Type B pancreatic cell (in vitro differentiated cells): ENCODE measurements around the gene ZDHHC22. TPM values are rescaled to one million over a fixed set of nuclear protein-coding genes. Genes with fewer than 3 reads are reported as not detected.
"Not testable (repeated sequence)": the region's sequence is repeated elsewhere in the genome, so short reads cannot be mapped to it uniquely, and the experiment has no call there.

Experiments used
- DNase-seq: peaks from one replicate; pipeline ENCODE4 v3.0.0; 2021; ENCODE audit warnings: mixed read lengths; ENCODE audit not compliant: unreplicated experiment; ENCODE audit errors: extremely low spot score
- H3K27ac Mint-ChIP-seq: 2 replicates; pipeline ENCODE4 v1.8.0; 2021; ENCODE audit warnings: mild to moderate bottlenecking, mixed read lengths
- H3K27me3 Mint-ChIP-seq: 2 replicates; pipeline ENCODE4 v1.8.0; 2021; ENCODE audit warnings: mixed read lengths
- H3K36me3 Mint-ChIP-seq: 2 replicates; pipeline ENCODE4 v1.8.0; 2021; ENCODE audit warnings: mixed read lengths
- H3K4me1 Mint-ChIP-seq: one replicate; pipeline ENCODE4 v1.8.0; 2021; ENCODE audit warnings: mixed read lengths; ENCODE audit not compliant: unreplicated experiment
- H3K4me3 Mint-ChIP-seq: 2 replicates; pipeline ENCODE4 v1.8.0; 2021; ENCODE audit warnings: mild to moderate bottlenecking, mixed read lengths
- H3K9me3 Mint-ChIP-seq: 2 replicates; pipeline ENCODE4 v1.8.0; 2021; ENCODE audit warnings: mixed read lengths
- total RNA-seq: library from RNA; stranded (reverse); gene quantifications from 2 replicates; pipeline ENCODE4 v1.2.1, GENCODE V29; 2021; ENCODE audit warnings: low replicate concordance
- TF ChIP-seq, protein P1 (sequence below): fragments of 200-600 bp; sonication (generic); conservative IDR thresholded peaks from 2 replicates; pipeline ENCODE4 v1.5.0; 2021; ENCODE audit warnings: antibody characterized with exemption, mild to moderate bottlenecking

Gene ZDHHC22
- total RNA-seq, 1 donor from 2014 or later: 0.24 TPM

DNA sequence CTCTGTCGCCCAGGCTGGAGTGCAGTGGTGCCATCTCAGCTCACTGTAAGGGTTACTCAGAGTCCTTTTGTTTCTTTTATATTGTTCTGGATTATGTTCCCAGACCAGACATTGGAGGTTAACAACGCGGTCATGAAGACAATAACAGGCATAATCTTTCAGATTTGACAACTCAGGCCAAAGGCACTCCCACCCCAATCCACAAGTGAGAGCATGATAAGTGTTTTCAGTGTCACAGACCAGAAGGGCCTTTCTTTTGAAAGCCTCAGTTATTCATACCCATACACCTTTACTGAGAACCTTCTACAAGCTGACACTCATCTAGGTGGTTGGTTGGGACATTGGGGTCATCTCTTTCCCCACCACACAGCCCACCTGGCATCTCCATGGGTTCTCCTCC is 37.1 kb upstream of the ZDHHC22 start:
- peaks cover 54% of the 10 kb centered on the region for H3K27me3 Mint-ChIP-seq
- H3K4me1 Mint-ChIP-seq: no peaks in the 10 kb centered on the region
- no peak for DNase-seq
- H3K9me3 Mint-ChIP-seq: no peaks in the 10 kb centered on the region
- TF ChIP-seq, protein P1, sequence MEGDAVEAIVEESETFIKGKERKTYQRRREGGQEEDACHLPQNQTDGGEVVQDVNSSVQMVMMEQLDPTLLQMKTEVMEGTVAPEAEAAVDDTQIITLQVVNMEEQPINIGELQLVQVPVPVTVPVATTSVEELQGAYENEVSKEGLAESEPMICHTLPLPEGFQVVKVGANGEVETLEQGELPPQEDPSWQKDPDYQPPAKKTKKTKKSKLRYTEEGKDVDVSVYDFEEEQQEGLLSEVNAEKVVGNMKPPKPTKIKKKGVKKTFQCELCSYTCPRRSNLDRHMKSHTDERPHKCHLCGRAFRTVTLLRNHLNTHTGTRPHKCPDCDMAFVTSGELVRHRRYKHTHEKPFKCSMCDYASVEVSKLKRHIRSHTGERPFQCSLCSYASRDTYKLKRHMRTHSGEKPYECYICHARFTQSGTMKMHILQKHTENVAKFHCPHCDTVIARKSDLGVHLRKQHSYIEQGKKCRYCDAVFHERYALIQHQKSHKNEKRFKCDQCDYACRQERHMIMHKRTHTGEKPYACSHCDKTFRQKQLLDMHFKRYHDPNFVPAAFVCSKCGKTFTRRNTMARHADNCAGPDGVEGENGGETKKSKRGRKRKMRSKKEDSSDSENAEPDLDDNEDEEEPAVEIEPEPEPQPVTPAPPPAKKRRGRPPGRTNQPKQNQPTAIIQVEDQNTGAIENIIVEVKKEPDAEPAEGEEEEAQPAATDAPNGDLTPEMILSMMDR: no peak
- no peak overlapping the region for H3K4me3 Mint-ChIP-seq
- no peaks in the 10 kb centered on the region for H3K36me3 Mint-ChIP-seq
- no peak overlapping the region for H3K27ac Mint-ChIP-seq

DNA sequence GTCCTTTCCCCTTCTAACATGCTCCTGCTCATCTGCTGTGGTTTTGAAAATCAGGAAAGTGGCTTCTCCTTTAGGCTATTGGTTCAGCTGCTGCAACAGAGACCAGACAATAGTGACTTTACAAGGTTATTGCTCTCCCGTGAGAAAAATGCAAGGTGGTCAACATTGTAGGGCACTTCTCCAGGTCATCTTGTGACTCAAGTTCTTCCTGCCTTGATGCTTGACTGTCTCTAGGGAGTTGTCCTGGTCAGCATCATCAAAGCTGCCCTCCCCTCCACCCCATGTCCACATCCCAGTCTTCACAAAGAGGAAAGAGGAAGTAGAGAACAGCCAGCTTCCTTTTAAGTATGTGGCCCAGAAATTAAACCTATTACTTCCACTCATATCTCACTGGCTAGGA is 36.1 kb upstream of the ZDHHC22 start:
- H3K4me1 Mint-ChIP-seq: no peaks in the 10 kb centered on the region
- H3K27ac Mint-ChIP-seq: no peak overlapping the region
- TF ChIP-seq, protein P1: no peak
- no peaks in the 10 kb centered on the region for H3K36me3 Mint-ChIP-seq
- no peak for DNase-seq
- H3K4me3 Mint-ChIP-seq: no peak overlapping the region
- peaks cover 56% of the 10 kb centered on the region for H3K27me3 Mint-ChIP-seq
- no peaks in the 10 kb centered on the region for H3K9me3 Mint-ChIP-seq

- TF ChIP-seq, protein P1: no peak
These were observed 34.3 kb upstream of the ZDHHC22 start for GRCh38 chr14:77175843-77176242.

DNA sequence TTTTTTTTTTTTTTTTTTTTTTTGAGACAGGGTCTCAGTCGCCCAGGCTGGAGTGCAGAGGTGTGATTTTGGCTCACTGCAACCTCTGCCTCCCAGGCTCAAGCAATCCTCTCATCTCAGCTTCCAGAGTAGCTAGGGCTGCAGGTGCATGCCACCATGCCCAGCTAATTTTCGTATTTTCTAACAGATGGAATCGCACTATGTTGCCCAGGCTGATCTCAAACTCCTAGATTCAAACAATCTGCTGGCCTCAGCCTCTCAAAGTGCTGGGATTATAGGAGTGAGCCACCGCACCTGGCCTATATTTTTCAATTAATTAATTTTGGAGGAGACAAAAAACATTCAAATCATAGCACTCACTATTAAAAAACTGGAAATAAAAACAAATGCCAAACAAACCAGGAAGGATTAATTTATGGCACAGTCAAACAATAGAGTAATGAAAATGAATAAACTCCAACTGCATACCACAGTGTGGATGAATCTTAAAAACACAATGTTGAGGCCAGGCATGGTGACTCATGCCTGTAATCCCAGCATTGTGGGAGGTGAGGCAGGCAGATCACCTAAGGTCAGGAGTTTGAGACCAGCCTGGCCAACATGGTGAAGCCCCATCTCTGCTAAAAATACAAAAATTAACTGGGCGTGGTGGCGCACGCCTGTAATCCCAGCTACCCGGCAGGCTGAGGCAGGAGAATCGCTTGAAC is 32.5 kb upstream of the ZDHHC22 start:
- not testable (repeated sequence) for H3K27ac Mint-ChIP-seq, H3K36me3 Mint-ChIP-seq, H3K4me1 Mint-ChIP-seq, DNase-seq, H3K9me3 Mint-ChIP-seq, H3K4me3 Mint-ChIP-seq
- peaks cover 34% of the 10 kb centered on the region for H3K27me3 Mint-ChIP-seq

More at GRCh38 chr14:77175843-77176242, 34.3 kb upstream of the ZDHHC22 start:
- no peaks in the 10 kb centered on the region for H3K36me3 Mint-ChIP-seq
- no peak overlapping the region for H3K27ac Mint-ChIP-seq
- DNase-seq: no peak
- H3K4me3 Mint-ChIP-seq: no peak overlapping the region
- peaks cover 49% of the 10 kb centered on the region for H3K27me3 Mint-ChIP-seq
- no peaks in the 10 kb centered on the region for H3K4me1 Mint-ChIP-seq
- H3K9me3 Mint-ChIP-seq: peaks cover under 1% of the 10 kb centered on the region

DNA sequence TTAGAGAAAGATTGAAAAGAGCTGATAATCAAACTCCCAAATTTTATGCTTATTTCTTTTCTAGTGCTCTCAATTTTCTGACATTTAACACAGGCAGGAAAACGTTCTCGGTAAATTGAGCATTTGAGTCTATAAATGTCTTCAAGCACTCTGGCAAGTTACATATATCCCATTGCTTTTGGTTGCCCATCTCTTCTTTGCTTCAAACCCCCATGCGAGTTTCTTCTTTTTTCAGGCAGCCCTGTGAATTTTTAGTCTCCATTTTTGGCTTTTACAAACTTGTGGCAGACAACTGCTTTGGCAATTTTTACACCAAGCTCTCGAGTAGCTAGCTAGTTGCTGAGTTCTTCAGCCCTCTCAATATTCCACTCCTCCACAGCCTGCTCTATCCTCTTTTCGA is 31.3 kb upstream of the ZDHHC22 start:
- no peak overlapping the region for H3K4me3 Mint-ChIP-seq
- H3K9me3 Mint-ChIP-seq: peaks cover 10% of the 10 kb centered on the region
- no peaks in the 10 kb centered on the region for H3K36me3 Mint-ChIP-seq
- H3K27me3 Mint-ChIP-seq: peaks cover 31% of the 10 kb centered on the region
- no peak overlapping the region for H3K27ac Mint-ChIP-seq
- H3K4me1 Mint-ChIP-seq: no peaks in the 10 kb centered on the region
- DNase-seq: no peak
- TF ChIP-seq, protein P1: no peak

- no peaks in the 10 kb centered on the region for H3K4me1 Mint-ChIP-seq
- H3K9me3 Mint-ChIP-seq: peaks cover 10% of the 10 kb centered on the region
- TF ChIP-seq, protein P1: no peak
These were observed 28.5 kb upstream of the ZDHHC22 start for GRCh38 chr14:77170045-77170444.

More at GRCh38 chr14:77170045-77170444, 28.5 kb upstream of the ZDHHC22 start:
- Mint-ChIP-seq H3K27me3 (peaks cover 28% of the 10 kb centered on the region), H3K36me3 (no peaks in the 10 kb centered on the region), H3K4me3 (no peak overlapping the region), H3K27ac (no peak overlapping the region)
- DNase-seq: no peak
